HCT116 (cell line): ENCODE results near the gene PTPRCAP. TPM values are rescaled to one million over a fixed set of nuclear protein-coding genes. Genes with fewer than 3 reads are reported as not detected.

Experiments used
- ATAC-seq: fragments of 200-7000 bp; cut with Tn5 transposase; 2 replicates; pipeline ENCODE4 v1.9.1; 2020; ENCODE audit warnings: mild to moderate bottlenecking, moderate library complexity
- BruUV-seq: library from RNA; stranded (reverse); fragments of 400-500 nt; replicated peaks from 2 replicates; lab custom pipeline; 2021; lab: Mats Ljungman, UMichigan
- CTCF ChIA-PET: fragments of 300-600 bp; sonication (Branson Sonifier 250); formaldehyde crosslinking; loops from one replicate; lab custom pipeline; 2021; ENCODE audit warnings: antibody characterized with exemption; lab: Charles Lee
- POLR2A ChIA-PET: fragments of 300-600, 350-600 bp; sonication (Branson Sonifier 250); formaldehyde crosslinking; loops from one replicate; lab custom pipeline; 2021; ENCODE audit warnings: antibody characterized with exemption; lab: Charles Lee
- RAD21 ChIA-PET, 2 experiments: fragments of 300-600 bp; sonication (Branson Sonifier 250); formaldehyde crosslinking; loops; one replicate each; lab custom pipeline; 2023; ENCODE audit warnings: low total read pairs in 2 of 2; ENCODE audit not compliant: uncharacterized antibody in 2 of 2, unreplicated experiment in 2 of 2, low non-redundant PET in 1 of 2; lab: Charles Lee
- DNase-seq: peaks from one replicate; pipeline ENCODE4 v3.0.0-alpha.2; 2010; ENCODE audit warnings: low read depth, low spot score
- H2AFZ ChIP-seq: fragments of 200-600 bp; shearing (Covaris generic), sonication (generic); 2 replicates; pipeline ENCODE4 v1.6.1; 2017; ENCODE audit warnings: low read depth, mixed run types, mixed read lengths, antibody characterized with exemption, low read length; ENCODE audit not compliant: poor library complexity, severe bottlenecking
- H3K27ac ChIP-seq: 2 replicates; pipeline ENCODE4 v1.5.1; 2012; ENCODE audit warnings: low read depth, low read length
- H3K27me3 ChIP-seq: fragments of 200-600 bp; sonication (generic); 2 replicates; pipeline ENCODE4 v1.6.1; 2016; ENCODE audit warnings: mixed run types, low read length, mixed read lengths; ENCODE audit not compliant: insufficient read depth
- H3K36me3 ChIP-seq, 2 experiments: fragments of 200-500 bp in 1 of 2; fragments of 200-600 bp in 1 of 2; sonication (Bioruptor generic) in 1 of 2; sonication (generic) in 1 of 2; 2 replicates each; pipeline versions ENCODE4 v1.5.1 to v1.6.1; 2014 to 2016; ENCODE audit warnings: low read length in 2 of 2, inconsistent platforms in 1 of 2, mixed read lengths in 1 of 2, mixed run types in 1 of 2; ENCODE audit not compliant: insufficient read depth in 2 of 2, control insufficient read depth in 1 of 2
- H3K4me1 ChIP-seq, 2 experiments: fragments of 200-600 bp in 1 of 2; sonication (generic) in 1 of 2; 2 replicates each; pipeline versions ENCODE4 v1.5.1 to v1.6.1; 2012 to 2017; ENCODE audit warnings: low read length in 2 of 2, inconsistent platforms in 1 of 2, mild to moderate bottlenecking in 1 of 2, mixed read lengths in 1 of 2, mixed run types in 1 of 2, moderate library complexity in 1 of 2; ENCODE audit not compliant: insufficient read depth in 2 of 2, control insufficient read depth in 1 of 2
- H3K4me2 ChIP-seq: fragments of 200-600 bp; sonication (generic); 2 replicates; pipeline ENCODE4 v1.6.1; 2017; ENCODE audit warnings: mixed run types, low read length, mixed read lengths
- H3K4me3 ChIP-seq, 2 experiments: fragments of 200-600 bp in 1 of 2; sonication (generic) in 1 of 2; replicated peaks in 1 of 2; 2 replicates each; pipeline ENCODE4 v1.5.1; 2011 to 2016; ENCODE audit warnings: low read length in 2 of 2, control low read depth in 1 of 2, low read depth in 1 of 2, mild to moderate bottlenecking in 1 of 2, mixed read lengths in 1 of 2, mixed run types in 1 of 2
- H3K79me2 ChIP-seq: fragments of 200-600 bp; sonication (generic); 2 replicates; pipeline ENCODE4 v1.6.1; 2017; ENCODE audit warnings: mild to moderate bottlenecking, mixed run types, low read length, moderate library complexity, mixed read lengths; ENCODE audit not compliant: insufficient read depth
- H3K9ac ChIP-seq: fragments of 200-600 bp; sonication (generic); 2 replicates; pipeline ENCODE4 v1.6.1; 2016; ENCODE audit warnings: low read length, mixed read lengths
- H3K9me2 ChIP-seq: fragments of 200-600 bp; sonication (generic), shearing (Covaris generic); 2 replicates; pipeline ENCODE4 v1.6.1; 2017; ENCODE audit warnings: mixed run types, mild to moderate bottlenecking, moderate library complexity; ENCODE audit not compliant: insufficient read depth
- H3K9me3 ChIP-seq, 2 experiments: fragments of 200-500 bp in 1 of 2; fragments of 200-600 bp in 1 of 2; sonication (Bioruptor generic) in 1 of 2; sonication (generic) in 1 of 2; 2 replicates each; pipeline ENCODE4 v1.6.1; 2014 to 2017; ENCODE audit warnings: low read length in 2 of 2, mixed read lengths in 2 of 2, inconsistent platforms in 1 of 2, low read depth in 1 of 2, mild to moderate bottlenecking in 1 of 2, mixed run types in 1 of 2, moderate library complexity in 1 of 2; ENCODE audit not compliant: control insufficient read depth in 1 of 2, insufficient read depth in 1 of 2
- H4K20me1 ChIP-seq: fragments of 200-600 bp; sonication (generic), shearing (Covaris generic); 2 replicates; pipeline ENCODE4 v1.6.1; 2017; ENCODE audit warnings: mixed run types, mild to moderate bottlenecking, moderate library complexity; ENCODE audit not compliant: insufficient read depth
- CBX3 ChIP-seq: IDR thresholded peaks from 2 replicates; pipeline ENCODE4 v1.6.1; 2012; ENCODE audit warnings: low read depth
- CEBPB ChIP-seq: IDR thresholded peaks from 2 replicates; pipeline ENCODE4 v1.6.1; 2012; ENCODE audit warnings: low read depth
- CTCF ChIP-seq, 3 experiments: fragments of 200-600 bp in 1 of 3; sonication (generic) in 1 of 3; IDR thresholded peaks in 2 of 3; conservative IDR thresholded peaks in 1 of 3; 2 replicates each; pipeline ENCODE4 v1.5.1; 2012 to 2017; ENCODE audit warnings: low read depth in 2 of 3, low read length in 2 of 3, antibody characterized with exemption in 1 of 3, borderline replicate concordance in 1 of 3, control low read depth in 1 of 3, mild to moderate bottlenecking in 1 of 3, mixed read lengths in 1 of 3, mixed run types in 1 of 3, moderate library complexity in 1 of 3; ENCODE audit not compliant: insufficient read depth in 1 of 3
- ELF1 ChIP-seq: IDR thresholded peaks from 2 replicates; pipeline ENCODE4 v1.6.1; 2012; ENCODE audit warnings: low read depth, borderline replicate concordance
- EZH2phosphoT487 ChIP-seq: fragments of 200-600 bp; IDR thresholded peaks from 2 replicates; pipeline ENCODE4 v1.6.1; 2018; ENCODE audit warnings: antibody characterized with exemption, borderline replicate concordance
- FOSL1 ChIP-seq: IDR thresholded peaks from 2 replicates; pipeline ENCODE4 v1.6.1; 2012; ENCODE audit warnings: low read depth
- POLR2A ChIP-seq: IDR thresholded peaks from 2 replicates; pipeline ENCODE4 v1.7.0; 2011; ENCODE audit warnings: borderline replicate concordance; ENCODE audit not compliant: insufficient read depth, insufficient read length; ENCODE audit errors: extremely low read depth
- POLR2AphosphoS5 ChIP-seq: IDR thresholded peaks from 2 replicates; pipeline ENCODE4 v1.6.1; 2011; ENCODE audit warnings: mild to moderate bottlenecking, low read depth, low read length, moderate library complexity
- SIN3A ChIP-seq: IDR thresholded peaks from 2 replicates; pipeline ENCODE4 v1.6.1; 2012; ENCODE audit warnings: low read depth
- SRF ChIP-seq: IDR thresholded peaks from 2 replicates; pipeline ENCODE4 v1.6.1; 2012; ENCODE audit warnings: low read depth
- TCF7L2 ChIP-seq: IDR thresholded peaks from 2 replicates; pipeline ENCODE4 v1.7.0; 2011; ENCODE audit warnings: borderline replicate concordance, inconsistent platforms; ENCODE audit not compliant: insufficient read depth, insufficient read length; ENCODE audit errors: extremely low read depth
- YY1 ChIP-seq: IDR thresholded peaks from 2 replicates; pipeline ENCODE4 v1.6.1; 2011; ENCODE audit warnings: low read length, low read depth, moderate library complexity, mild to moderate bottlenecking; ENCODE audit not compliant: insufficient replicate concordance; ENCODE audit errors: extremely low read depth
- ZBTB33 ChIP-seq: IDR thresholded peaks from 2 replicates; pipeline ENCODE4 v1.6.1; 2011; ENCODE audit warnings: mild to moderate bottlenecking, low read length, moderate library complexity; ENCODE audit not compliant: insufficient replicate concordance; ENCODE audit errors: extremely low read depth
- ZFX ChIP-seq: fragments of 450-650 bp; IDR thresholded peaks from 2 replicates; pipeline ENCODE4 v1.6.1; 2017
- ZNF274 ChIP-seq: fragments of 200-500 bp; sonication (Bioruptor generic); IDR thresholded peaks from 2 replicates; pipeline ENCODE4 v1.6.1; 2014; ENCODE audit warnings: mild to moderate bottlenecking, low read depth, low read length, inconsistent platforms
- intact Hi-C: fragments of 100-400 bp; cut with micrococcal nuclease; formaldehyde crosslinking; loops from 2 replicates; pipeline ENCODE4 v1.10.0; 2022
- total RNA-seq: library from RNA; stranded (reverse); gene quantifications from one replicate; pipeline ENCODE4 v1.2.1, GENCODE V29; 2021; ENCODE audit not compliant: unreplicated experiment

Gene PTPRCAP
- total RNA-seq, 1 experiment from 2014 or later: 1.4 TPM

DNA sequence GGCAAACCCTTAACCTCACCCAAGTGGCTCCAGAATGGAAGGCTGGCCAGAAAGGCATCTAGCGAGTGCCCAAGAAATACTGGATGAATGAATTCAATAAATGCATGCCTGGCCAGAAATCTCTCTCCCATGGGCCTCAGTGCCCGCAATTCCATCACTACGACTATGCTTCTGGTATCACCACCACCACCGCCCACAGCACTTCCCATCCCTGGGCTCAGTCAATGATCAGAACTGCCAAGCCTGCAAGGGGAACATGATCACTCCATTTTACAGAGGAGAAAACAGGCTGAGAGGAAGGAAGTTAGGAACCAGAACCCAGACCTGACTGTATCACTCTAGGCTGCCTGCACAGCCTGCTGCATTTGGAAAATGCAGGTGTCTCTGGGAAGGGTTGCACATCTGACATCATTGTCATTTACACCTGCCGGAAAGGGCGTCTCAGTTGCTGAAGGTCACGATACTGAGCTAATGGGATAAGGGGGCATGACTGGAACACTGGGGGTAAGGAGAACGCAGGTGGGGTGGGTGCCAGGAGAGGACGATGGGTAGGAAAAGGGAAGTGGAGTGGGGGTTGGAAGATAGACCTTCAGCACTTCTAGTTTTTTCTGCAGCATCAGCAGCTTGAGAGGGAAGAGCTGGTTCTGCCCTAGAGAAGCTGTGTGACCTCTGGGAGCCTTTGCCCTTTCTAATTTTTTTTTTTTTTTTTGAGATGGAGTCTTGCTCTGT lies 11.8 kb upstream of the PTPRCAP start:
- no peak for DNase-seq
- Histone ChIP-seq H3K36me3 (no peaks in the 10 kb centered on the region), H3K4me1 (peaks cover 0 to 1% of the 10 kb centered on the region in 2 experiments; a peak in 1 of 4 replicates), H3K4me3 (no peak overlapping the region), H4K20me1 (no peaks in the 10 kb centered on the region), H3K9me3 (no peaks in the 10 kb centered on the region), H3K9ac (no peak overlapping the region), H3K79me2 (no peaks in the 10 kb centered on the region), H3K4me2 (no peak overlapping the region), H2AFZ (no peak overlapping the region), H3K9me2 (no peaks in the 10 kb centered on the region), H3K27me3 (no peaks in the 10 kb centered on the region), H3K27ac (no peak overlapping the region)
- BruUV-seq: no TSS peak
- TF ChIP-seq SRF (no peak), ZBTB33 (no peak), ELF1 (no peak), CEBPB (no peak), POLR2A (no peak), SIN3A (no peak), ZFX (no peak), YY1 (no peak), ZNF274 (no peak), CTCF (IDR thresholded peaks at IDR 0.05 in 2 of 3, conservative IDR thresholded peaks at IDR 0.05 in 1 of 3; ENCODE audit: borderline replicate concordance in 1 of 3, insufficient read depth in 1 of 3, low read depth in 2 of 3, low read length in 2 of 3) (no peak), CBX3 (no peak), FOSL1 (no peak), TCF7L2 (no peak), EZH2phosphoT487 (no peak), POLR2AphosphoS5 (no peak)
- ChIA-PET POLR2A (interaction anchor here (1.5 kb wide), 1 partner anchor 12 kb away, joined by 4 read pairs; no protein-coding TSS in a partner anchor), CTCF (no interaction called here), RAD21 (no interaction called here)
- no peak for ATAC-seq
- intact Hi-C loops: no loop called here
